K562 (cell line): Measurements from ENCODE around the gene RTCA. TPM values are rescaled to one million over a fixed set of nuclear protein-coding genes. Genes with fewer than 3 reads are reported as not detected.
"Not testable (repeated sequence)": the region's sequence is repeated elsewhere in the genome, so short reads cannot be mapped to it uniquely, and the experiment has no call there.

Source experiments
- ATAC-seq: fragments of 200-7000 bp; cut with Tn5 transposase; 3 replicates; pipeline ENCODE4 v1.9.1; 2020; ENCODE audit warnings: moderate library complexity
- BruUV-seq: library from RNA; stranded (reverse); fragments of 400-500 nt; replicated peaks from 2 replicates; lab custom pipeline; 2021; lab: Mats Ljungman, UMichigan
- CTCF ChIA-PET: fragments of 300-600 bp; formaldehyde crosslinking; extraction: SDS; loops from one replicate; lab custom pipeline; 2021; ENCODE audit warnings: low intra/inter-chr PET ratio; lab: Yijun Ruan, JAX
- POLR2A ChIA-PET: fragments of 300-600, 350-650 bp; sonication (Branson Sonifier 250); formaldehyde crosslinking; extraction: SDS; loops from one replicate; lab custom pipeline; 2021; ENCODE audit warnings: antibody characterized with exemption, inconsistent platforms; lab: Yijun Ruan, JAX
- DNase-seq, 4 experiments: peaks; one replicate each; pipeline versions ENCODE4 v3.0.0 to v3.0.0-alpha.2; 2011 to 2018; ENCODE audit warnings: low spot score in 3 of 4, mixed read lengths in 3 of 4; ENCODE audit errors: extremely low read depth in 1 of 4
- FAIRE-seq: peaks from 2 replicates; lab custom pipeline; 2011; peaks lifted over from hg19 to GRCh38; lab: Jason Lieb, UNC
- H2AFZ ChIP-seq: 2 replicates; pipeline ENCODE4 v1.6.0; 2011; ENCODE audit warnings: low read depth, low read length, control low read depth, inconsistent platforms
- H3K27ac ChIP-seq: fragments of 200-600 bp; 3 replicates; pipeline ENCODE4 v1.8.0; 2011; ENCODE audit warnings: low read depth, mild to moderate bottlenecking, control low read depth, inconsistent platforms, low read length, moderate library complexity, mixed read lengths; ENCODE audit errors: extremely low read depth
- H3K27me3 ChIP-seq, 2 experiments: fragments of 300-600 bp in 1 of 2; 2 replicates in 1 of 2; 3 replicates in 1 of 2; pipeline versions ENCODE4 v1.6.0 to v1.8.0; 2011; ENCODE audit warnings: inconsistent platforms in 2 of 2, low read length in 2 of 2, mild to moderate bottlenecking in 1 of 2, mixed read lengths in 1 of 2, moderate library complexity in 1 of 2; ENCODE audit not compliant: control insufficient read depth in 2 of 2, insufficient read depth in 2 of 2
- H3K36me3 ChIP-seq: fragments of 300-600 bp; 3 replicates; pipeline ENCODE4 v1.8.0; 2011; ENCODE audit warnings: mild to moderate bottlenecking, low read length, inconsistent platforms; ENCODE audit not compliant: control insufficient read depth, insufficient read depth
- H3K4me1 ChIP-seq, 2 experiments: fragments of 200-600 bp in 1 of 2; replicated peaks in 1 of 2; 2 replicates in 1 of 2; 3 replicates in 1 of 2; pipeline versions ENCODE4 v1.5.1 to v1.8.0; 2011; ENCODE audit warnings: inconsistent platforms in 2 of 2, low read length in 2 of 2, mild to moderate bottlenecking in 1 of 2, mixed read lengths in 1 of 2, moderate library complexity in 1 of 2; ENCODE audit not compliant: control insufficient read depth in 2 of 2, insufficient read depth in 2 of 2
- H3K4me2 ChIP-seq: 2 replicates; pipeline ENCODE4 v1.6.1; 2011; ENCODE audit warnings: low read length, control low read depth, inconsistent platforms, mixed read lengths; ENCODE audit not compliant: insufficient read depth
- H3K4me3 ChIP-seq: fragments of 200-600 bp; sonication (generic), shearing (Covaris generic); 2 replicates; pipeline ENCODE4 v1.5.1; 2016; ENCODE audit warnings: control low read depth, inconsistent platforms
- H3K79me2 ChIP-seq: fragments of 200-600 bp; 3 replicates; pipeline ENCODE4 v1.8.0; 2011; ENCODE audit warnings: low read length, inconsistent platforms; ENCODE audit not compliant: control insufficient read depth, insufficient read depth
- H3K9ac ChIP-seq, 2 experiments: 2 replicates each; pipeline versions ENCODE4 v1.6.0 to v1.6.1; 2011; ENCODE audit warnings: low read depth in 2 of 2, low read length in 2 of 2, control low read depth in 1 of 2, inconsistent platforms in 1 of 2, mild to moderate bottlenecking in 1 of 2, mixed read lengths in 1 of 2; ENCODE audit not compliant: insufficient read depth in 1 of 2
- H3K9me1 ChIP-seq: one replicate; pipeline ENCODE4 v1.6.0; 2011; ENCODE audit warnings: inconsistent platforms, mild to moderate bottlenecking, low read length, moderate library complexity; ENCODE audit not compliant: control insufficient read depth, insufficient read depth
- H3K9me3 ChIP-seq: replicated peaks from 2 replicates; pipeline ENCODE4 v1.5.1; 2011; ENCODE audit warnings: low read depth, low read length, inconsistent platforms; ENCODE audit not compliant: control insufficient read depth, insufficient read depth
- H4K20me1 ChIP-seq: replicated peaks from 2 replicates; pipeline ENCODE4 v1.6.1; 2011; ENCODE audit warnings: low read length, inconsistent platforms, mixed read lengths; ENCODE audit not compliant: control insufficient read depth, insufficient read depth
- HDAC1 ChIP-seq, 2 experiments: fragments of 450-650 bp; IDR thresholded peaks; 2 replicates each; pipeline ENCODE4 v1.6.1; 2016 to 2017; ENCODE audit warnings: inconsistent platforms in 1 of 2, mild to moderate bottlenecking in 1 of 2, moderate library complexity in 1 of 2
- U2AF1 ChIP-seq: fragments of 200-400 bp; formaldehyde crosslinking; optimal IDR thresholded peaks from 2 replicates; pipeline ENCODE3; 2017; ENCODE audit warnings: mild to moderate bottlenecking, low read depth, low read length, moderate library complexity
- ZNF121 ChIP-seq: sonication (generic); formaldehyde crosslinking; conservative IDR thresholded peaks from 2 replicates; pipeline ENCODE4 v1.8.0; 2022; ENCODE audit warnings: missing genetic modification reagents
- WGBS: fragments of 100-300 bp; shearing (Covaris generic); methylation state at CpG from one replicate; pipeline ENCODE4 v1.1.6; 2016; ENCODE audit warnings: low coverage, mixed read lengths; ENCODE audit not compliant: insufficient coverage; ENCODE audit errors: missing lambda C conversion rate; 5-methylcytosine and 5-hydroxymethylcytosine counted together
- in situ Hi-C: fragments of 300-500 bp; cut with MboI; formaldehyde crosslinking; loops from 4 replicates; pipeline ENCODE4 v1.15.0; 2018; ENCODE audit warnings: inconsistent platforms, mixed read lengths
- intact Hi-C: fragments of 100-400 bp; cut with micrococcal nuclease; formaldehyde crosslinking; loops from 2 replicates; pipeline ENCODE4 v1.14.2; 2022
- polyA plus RNA-seq, 8 experiments: library from polyadenylated mRNA; depleted of rRNA in 4 of 8; stranded (reverse) in 5 of 8; unstranded in 3 of 8; fragments of >200 nt; fragmentation: Nextera tagmentation in 2 of 8; fragmentation: Illumina TruSeq in 1 of 8; extraction: Ambion mirVana in 2 of 8; extraction: Trizol in 1 of 8; gene quantifications; 2 replicates each; pipeline versions ENCODE4 v1.2.1 to v1.2.3, GENCODE V29; 2011 to 2014; ENCODE audit warnings: inconsistent platforms in 1 of 8, missing spikeins in 1 of 8
- total RNA-seq, 7 experiments: library from RNA; depleted of rRNA in 6 of 7; stranded (reverse); fragments of >200 nt in 6 of 7; fragmentation: Illumina TruSeq in 2 of 7; extraction: Trizol in 2 of 7; gene quantifications; 2 replicates each; pipeline versions ENCODE4 v1.2.1 to v1.2.3, GENCODE V29; 2011 to 2021; ENCODE audit warnings: low replicate concordance in 1 of 7

Gene RTCA
- total and polyA plus RNA-seq, 9 of the 15 experiments (the other 6 are each of a cell fraction or from before 2014, with no cell fraction given): 11.6 to 57.2 (median 43.2) TPM

DNA sequence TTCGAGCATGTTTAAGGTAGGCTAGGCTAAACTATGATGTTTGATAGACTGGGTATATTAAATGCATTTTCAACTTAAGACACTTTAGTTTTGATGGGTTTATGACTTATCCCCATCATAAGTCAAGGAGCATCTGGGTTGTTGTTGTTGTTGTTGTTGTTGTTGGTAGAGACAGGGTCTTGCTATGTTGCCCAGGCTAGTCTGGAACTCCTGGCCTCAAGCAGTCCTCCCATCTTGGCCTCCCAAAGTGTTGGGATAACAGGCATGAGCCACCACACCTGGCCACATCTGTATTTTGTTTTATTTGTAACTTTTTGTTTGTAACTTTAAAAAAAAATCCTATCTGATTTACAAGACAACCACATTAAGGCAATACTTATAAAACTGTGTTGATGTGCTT lies 33.9 kb upstream of the RTCA start:
- FAIRE-seq (no peak), ATAC-seq (no peak), DNase-seq (no peak)
- intact Hi-C loops (no loop called here), in situ Hi-C loops (no loop called here)
- Histone ChIP-seq H3K36me3 (peaks cover 71% of the 10 kb centered on the region), H3K4me1 (no peaks in the 10 kb centered on the region), H4K20me1 (no peaks in the 10 kb centered on the region), H3K9ac (no peak overlapping the region), H3K27me3 (no peaks in the 10 kb centered on the region), H3K9me3 (no peaks in the 10 kb centered on the region), H3K4me2 (no peak overlapping the region), H3K27ac (no peak overlapping the region), H3K9me1 (no peaks in the 10 kb centered on the region), H3K4me3 (no peak overlapping the region), H2AFZ (no peak overlapping the region), H3K79me2 (no peaks in the 10 kb centered on the region)
- TF ChIP-seq HDAC1 (IDR thresholded peaks at IDR 0.05) (no peak), ZNF121 (CRISPR knock-in tag) (0 out of 2 replicates have a peak, but pooled peaks have one; percentile 24), U2AF1 (no peak)
- ChIA-PET CTCF (no interaction called here), POLR2A (no interaction called here)
- no TSS peak for BruUV-seq
- WGBS: 91% methylated on average over 1 of the region's 1 CpG

DNA sequence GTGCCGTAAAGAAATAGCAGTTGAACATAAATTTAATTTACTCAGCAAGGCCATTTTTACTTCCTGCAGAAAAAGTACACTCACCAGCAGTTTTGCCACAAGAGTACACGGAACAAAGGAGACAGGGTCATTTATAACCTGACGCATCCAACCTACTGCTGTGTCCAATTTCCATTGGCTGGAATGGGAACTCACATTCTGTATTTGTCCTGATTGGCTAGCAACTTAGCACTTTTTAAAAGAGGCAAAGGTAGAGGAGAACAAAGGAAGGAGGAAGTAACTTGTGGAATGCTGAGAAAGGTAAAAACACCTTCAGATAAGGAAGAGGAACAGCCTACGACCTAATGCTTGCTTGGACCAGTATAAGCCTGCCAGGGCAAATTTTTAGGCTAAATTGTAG lies 32.5 kb upstream of the RTCA start:
- H3K4me3 ChIP-seq, H3K27me3 ChIP-seq, H3K9ac ChIP-seq, FAIRE-seq, CTCF ChIA-PET, in situ Hi-C loops, H3K4me2 ChIP-seq, H2AFZ ChIP-seq, ATAC-seq, BruUV-seq, H3K4me1 ChIP-seq, intact Hi-C loops, H3K27ac ChIP-seq, H3K9me3 ChIP-seq, POLR2A ChIA-PET, DNase-seq, H3K79me2 ChIP-seq, H3K9me1 ChIP-seq, H4K20me1 ChIP-seq: not testable (repeated sequence)
- H3K36me3 ChIP-seq: peaks cover 71% of the 10 kb centered on the region
- WGBS: 92% methylated on average over 4 of the region's 4 CpGs
